ENCODE data around the gene HSDL2.

GRCh38 chr9:112377087-112377486 is 2.8 kb upstream of the HSDL2 start:
- TF ChIP-seq CTCF (conservative IDR thresholded peaks at IDR 0.05; ENCODE audit: low read depth, low read length), result no peak
- no peak for TF ChIP-seq EZH2phosphoT487 (IDR thresholded peaks at IDR 0.05; ENCODE audit: borderline replicate concordance, low read length)
- no peak for TF ChIP-seq EZH2 (IDR thresholded peaks at IDR 0.05; ENCODE audit: low read length, unreplicated experiment)

All from PC-3 (cell line).